CD4-positive, alpha-beta T cell treated with Interleukin-4 for 4 hours (primary cell): Measurements from ENCODE around the gene PREB.

ENCODE experiments used
- DNase-seq: peaks from one replicate; pipeline ENCODE4 v3.0.0-alpha.2; 2020

Gene PREB

GRCh38 chr2:27152102-27152795, 17.8 kb upstream of the PREB start:
- no peak for DNase-seq

GRCh38 chr2:27150639-27151230, 16.3 kb upstream of the PREB start:
- no peak for DNase-seq

DNA sequence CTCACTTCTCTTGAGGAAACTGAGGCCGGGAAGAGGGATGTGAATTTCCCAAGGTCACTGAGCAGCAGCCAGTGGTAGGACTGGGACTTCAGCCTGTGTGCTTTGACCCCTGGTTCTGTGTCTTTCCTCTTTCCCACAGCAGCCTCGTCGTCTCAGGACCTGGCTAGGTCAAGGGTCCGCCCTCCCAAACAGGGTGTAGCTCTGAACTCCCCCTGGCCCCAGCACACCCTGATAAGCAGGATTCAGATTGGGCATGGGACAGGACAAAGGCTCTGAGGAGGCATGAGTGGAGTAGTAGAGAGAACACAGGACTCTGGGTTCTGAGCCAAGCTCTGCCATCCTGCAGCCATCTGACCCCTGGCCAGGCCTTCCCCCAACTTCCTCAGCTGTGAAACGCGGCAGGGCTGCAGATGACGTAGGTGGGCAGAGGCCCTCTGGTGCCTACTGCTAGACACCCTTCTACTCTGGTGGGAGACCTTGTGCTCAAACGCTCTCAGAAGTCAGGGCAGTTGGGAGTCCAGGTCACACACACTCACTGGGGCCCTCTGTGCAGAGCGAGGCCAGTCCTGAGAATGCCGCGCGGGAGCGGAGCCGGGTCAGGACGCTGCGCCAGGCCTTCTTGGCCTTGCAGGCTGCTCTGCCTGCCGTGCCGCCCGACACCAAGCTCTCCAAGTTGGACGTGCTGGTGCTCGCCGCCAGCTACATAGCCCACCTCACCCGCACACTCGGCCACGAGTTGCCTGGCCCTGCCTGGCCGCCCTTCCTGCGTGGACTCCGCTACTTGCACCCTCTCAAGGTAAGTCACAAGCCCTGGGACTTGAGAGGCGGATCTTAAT, 15.4 kb upstream of the PREB start:
- no peak for DNase-seq

DNA sequence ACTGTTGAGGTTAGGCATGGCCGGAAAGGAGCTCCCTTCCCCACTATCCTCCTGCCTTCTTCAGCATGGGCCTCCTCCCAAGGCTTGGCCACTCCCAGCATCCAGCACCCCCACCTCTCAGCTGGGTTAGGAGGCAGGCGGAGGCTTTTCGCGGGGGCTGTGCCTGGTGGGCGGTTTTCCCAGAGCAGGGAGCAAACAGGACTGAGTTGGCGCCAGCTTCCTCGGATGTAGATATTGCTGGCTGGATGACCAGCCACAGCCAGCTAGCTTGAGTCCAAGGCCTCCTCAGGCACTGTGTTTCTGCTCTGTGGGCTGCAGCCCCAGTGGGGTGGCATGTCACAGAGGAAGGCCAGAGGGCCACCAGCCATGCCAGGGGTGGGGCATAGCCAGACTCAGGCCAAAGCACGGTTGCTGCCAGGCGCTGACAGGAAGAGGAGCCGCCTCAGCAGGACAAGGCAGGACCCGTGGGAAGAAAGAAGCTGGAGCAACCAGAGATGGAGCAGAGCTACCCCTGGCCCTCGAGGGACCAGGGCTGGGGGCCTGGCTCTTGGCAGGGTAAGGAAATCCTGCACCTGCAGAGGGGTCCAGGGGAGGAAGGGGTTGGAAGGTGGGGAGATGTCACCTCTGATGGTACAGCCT, 14.5 kb upstream of the PREB start, which contains the start of gene TCF23:
TSS of gene TCF23 (plus strand) at position 204 of the 639 bp plus-strand sequence. CDS start at position 334, 130 bp downstream.
- no peak for DNase-seq

DNA sequence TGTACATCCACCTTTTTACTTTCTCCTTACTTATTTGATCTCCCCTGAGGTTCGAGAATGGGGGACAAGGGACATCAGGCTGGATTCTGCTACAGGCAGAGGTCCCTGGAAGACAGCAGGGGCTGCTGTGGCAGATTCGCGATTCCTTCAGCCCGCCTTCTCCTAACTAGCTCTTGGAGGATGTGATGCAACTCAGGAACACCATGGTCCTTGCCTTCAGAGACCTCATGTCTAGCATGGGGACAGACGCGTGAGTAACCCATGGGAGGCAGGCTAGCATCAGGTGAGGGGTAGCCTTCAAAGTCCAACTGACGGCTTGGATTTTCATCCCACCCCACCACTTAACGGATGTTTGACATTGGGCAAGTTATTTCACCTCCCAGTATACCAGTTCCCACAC, 13.5 kb upstream of the PREB start:
- no peak for DNase-seq

GRCh38 chr2:27145682-27146081, 11.2 kb upstream of the PREB start:
- DNase-seq, result no peak

DNA sequence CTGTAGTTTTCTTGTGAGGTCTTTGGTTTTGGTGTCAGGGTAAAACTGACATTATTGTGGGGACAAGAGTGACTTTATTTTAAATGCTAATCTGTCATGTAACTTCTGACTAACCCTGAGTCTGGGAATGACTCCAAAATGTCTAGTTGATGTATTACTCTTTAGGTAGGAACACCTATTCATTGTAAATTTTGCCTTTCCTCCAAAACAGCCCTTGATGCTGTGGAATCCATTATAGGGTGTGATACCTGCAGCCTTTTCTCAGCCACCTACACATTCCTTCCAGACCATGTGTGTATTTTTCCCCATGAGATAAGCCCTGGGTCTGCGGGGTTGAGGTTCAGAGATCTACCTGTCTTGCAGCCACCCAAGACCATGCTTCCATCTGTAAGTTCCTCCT, 8.8 kb upstream of the PREB start:
- no peak for DNase-seq

DNA sequence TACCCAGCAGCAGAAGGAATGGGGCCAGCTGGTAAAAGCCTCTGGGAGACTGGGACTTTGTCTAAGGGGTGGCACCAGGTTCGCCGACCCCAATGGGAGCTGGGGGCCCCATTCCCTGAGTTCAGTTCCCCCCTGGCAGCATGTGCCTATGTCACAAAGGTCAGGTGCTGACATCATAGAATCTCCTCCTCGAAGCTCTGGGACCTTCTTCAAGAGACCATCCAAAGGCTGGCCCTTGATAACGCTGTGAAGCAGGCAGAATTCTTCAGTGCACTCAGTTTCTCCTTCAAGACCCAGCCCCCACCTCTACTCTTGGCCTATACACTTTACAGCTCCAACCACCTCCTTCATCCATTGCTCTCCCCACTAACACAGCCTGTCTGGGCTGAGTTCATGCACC, 4.9 kb upstream of the PREB start, which contains the start of gene PRR30:
TSS of gene PRR30 (minus strand) at position 101 of the 400 bp plus-strand sequence. CDS start 1,081 bp downstream, outside the sequence.
- DNase-seq, result no peak

GRCh38 chr2:27138111-27138510, 3.7 kb upstream of the PREB start:
- no peak for DNase-seq

DNA sequence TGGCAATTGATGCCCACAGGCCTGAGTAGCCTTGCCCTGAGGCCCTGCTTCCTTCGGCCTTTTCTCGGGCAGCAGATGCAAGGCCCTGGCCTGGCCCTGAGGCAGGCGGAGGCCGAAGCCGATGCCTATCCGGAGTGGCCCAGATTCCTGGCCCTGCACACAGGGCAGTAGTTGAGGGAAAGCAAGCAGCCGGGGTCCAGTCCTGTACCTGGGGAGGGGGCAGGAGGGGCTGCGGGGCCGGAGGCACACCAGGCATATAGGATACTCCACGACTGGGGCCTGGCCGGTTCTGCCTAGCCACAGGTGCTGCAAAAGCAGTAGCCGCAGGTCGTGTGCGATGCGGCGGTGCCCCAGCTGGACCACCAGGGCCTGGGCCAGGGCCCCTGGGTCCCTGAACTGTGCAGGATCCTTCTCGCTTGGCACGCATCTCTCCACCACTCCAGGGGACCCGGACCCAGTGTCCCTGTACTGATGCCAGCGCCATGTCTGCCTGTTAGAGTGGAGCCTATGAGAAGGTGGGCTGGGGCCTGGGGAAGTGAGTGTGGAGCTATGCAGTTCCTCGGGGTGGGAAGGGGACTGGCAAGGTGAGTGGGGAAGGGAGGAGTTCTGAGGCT, 3.0 kb upstream of the PREB start:
- DNase-seq, result no peak

DNA sequence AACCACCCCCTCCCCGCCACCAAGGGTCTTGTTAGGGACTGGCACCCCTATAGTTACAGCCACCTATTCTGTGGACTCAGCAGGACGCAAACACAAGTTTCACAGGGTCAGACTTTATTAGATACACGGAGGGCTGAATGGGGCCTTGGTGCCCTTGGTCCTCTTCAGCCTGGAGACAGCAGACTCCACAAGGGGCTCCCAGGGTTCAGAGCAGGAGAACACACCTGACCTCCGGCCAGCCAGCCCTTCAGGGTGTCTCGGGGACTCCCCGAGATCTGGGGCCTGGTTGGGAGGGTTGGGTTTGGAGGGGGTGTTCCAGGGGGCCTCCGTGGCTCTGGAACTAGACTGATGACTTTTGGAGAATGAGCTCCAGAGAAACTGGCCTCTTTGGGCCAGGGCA, 2.3 kb upstream of the PREB start:
- DNase-seq, result no peak

DNA sequence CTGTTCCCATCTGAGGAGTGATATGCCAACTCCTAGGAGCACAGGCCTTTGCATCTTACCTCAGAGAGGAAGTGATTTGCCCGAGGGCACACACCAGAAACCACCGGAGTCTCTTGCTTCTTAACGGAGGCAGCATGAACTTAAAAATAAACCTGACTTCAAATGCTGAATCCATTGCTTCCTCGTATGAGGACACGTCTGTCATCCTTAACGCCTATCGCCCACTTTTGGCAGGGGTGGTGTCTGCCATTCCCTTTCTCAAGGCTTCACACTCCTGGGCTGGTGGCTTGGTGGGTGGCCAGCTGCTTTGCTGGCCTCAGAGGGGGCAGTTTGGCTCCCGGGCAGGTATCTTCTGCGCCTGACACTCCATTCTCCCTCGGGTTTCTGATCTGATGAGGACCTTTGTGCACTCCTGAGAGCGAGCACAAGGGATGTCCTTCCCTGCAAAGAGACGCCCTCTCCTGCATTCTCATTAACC, 1.1 kb upstream of the PREB start:
- DNase-seq, result no peak

DNA sequence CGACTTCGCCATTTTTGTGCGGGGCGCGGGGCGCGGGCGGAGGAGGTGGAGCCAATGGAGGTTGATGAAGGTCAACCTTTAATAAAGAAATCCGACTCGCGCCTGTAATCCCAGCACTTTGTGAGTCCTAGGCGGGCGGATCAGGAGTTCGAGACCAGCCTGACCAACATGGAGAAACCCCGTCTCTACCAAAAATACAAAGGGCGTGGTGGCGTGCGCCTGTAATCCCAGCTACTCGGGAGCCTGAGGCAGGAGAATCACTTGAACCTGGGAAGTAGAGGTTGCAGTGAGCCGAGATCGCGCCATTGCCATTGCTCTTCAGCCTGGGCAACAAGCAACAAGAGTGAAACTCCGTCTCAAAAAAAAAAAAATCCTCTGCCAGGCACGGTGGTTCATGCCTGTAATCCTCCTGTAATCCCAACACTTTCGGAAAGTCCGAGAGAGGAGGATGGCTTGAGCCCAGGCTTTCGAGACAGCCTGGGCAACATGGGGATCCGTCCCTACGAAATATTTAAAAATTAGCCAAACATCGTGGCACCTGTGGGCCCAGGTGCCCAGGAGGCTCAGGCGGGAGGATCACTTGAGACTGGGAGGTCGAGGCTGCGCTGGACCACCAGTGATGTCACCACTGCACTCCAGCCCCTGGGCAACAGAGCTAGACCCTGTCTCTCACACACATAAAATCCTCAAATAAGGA, 493 bp upstream of the PREB start:
- no peak for DNase-seq

GRCh38 chr2:27133195-27133875, 1.1 kb downstream of the PREB start:
- DNase-seq, result peak; percentile 3

DNA sequence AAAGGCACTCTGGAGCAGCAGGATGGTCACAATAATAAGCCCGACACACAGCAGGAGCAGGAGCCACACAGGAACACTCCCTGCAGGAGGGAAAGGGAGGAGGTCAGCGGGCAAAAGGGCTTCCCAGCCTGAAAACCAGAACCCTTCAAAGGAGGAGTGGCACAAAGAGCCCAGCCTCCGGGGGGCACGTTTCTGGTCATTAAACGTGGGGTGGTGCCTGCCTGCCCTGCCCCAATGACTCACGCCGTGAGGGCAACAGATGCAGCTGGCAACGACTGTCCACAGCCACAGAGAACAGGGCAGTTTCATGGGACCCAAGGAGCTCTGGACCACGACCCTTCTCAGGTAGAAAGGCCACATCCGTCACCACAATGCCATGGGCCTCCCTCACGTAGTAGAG, 3.0 kb downstream of the PREB start:
- no peak for DNase-seq

- DNase-seq, result no peak
Observed at GRCh38 chr2:27130396-27130795, 4.0 kb downstream of the PREB start.

DNA sequence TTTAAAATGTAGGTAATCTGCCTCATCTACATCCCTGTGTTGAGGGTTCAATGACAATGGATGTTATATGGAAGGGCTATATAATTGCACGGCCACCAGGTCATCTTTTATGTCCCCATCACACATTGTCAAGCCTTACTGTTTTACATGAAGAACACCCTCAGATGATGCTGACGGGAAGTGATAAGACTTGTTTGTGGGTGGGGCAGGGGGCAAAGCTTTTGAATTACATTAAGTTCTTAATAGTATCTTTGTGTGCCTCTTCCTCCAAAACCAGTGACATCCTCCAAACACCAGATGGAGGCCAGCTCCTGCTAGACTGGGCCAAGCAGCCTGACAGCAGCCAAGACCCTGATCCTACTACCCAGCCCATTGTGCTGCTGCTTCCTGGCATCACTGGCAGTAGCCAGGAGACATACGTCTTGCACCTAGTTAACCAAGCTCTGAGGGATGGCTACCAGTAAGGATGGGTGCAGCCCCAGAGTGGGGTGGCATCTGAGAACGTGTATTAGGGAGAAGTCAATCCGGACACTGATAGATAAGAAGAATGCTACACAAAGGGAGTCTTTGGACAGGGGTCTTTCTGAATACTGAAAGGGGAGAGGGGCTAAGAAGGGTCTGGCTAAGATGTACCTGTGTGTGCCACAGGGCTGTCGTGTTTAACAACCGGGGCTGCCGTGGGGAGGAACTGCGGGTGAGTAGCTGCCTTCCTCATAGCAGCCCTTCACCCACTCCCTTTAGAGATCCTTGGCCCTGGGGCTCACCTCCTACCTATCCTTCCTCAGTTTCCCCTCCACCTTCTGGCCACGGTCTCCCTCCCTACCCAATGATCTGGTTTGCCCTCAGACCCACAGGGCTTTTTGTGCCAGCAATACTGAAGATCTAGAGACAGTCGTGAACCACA, 5.5 kb downstream of the PREB start:
- no peak for DNase-seq

GRCh38 chr2:27127883-27128667, 6.4 kb downstream of the PREB start:
- no peak for DNase-seq

- DNase-seq, result no peak
Observed at GRCh38 chr2:27126252-27126710, 8.2 kb downstream of the PREB start.
